ENCODE measurements around the gene SLC11A2. TPM values are rescaled to one million over a fixed set of nuclear protein-coding genes. Genes with fewer than 3 reads are reported as not detected.
"Not testable (repeated sequence)": the region's sequence is repeated elsewhere in the genome, so short reads cannot be mapped to it uniquely, and the experiment has no call there.

The SLC11A2 gene
- total RNA-seq, 3 donors from 2014 or later (not counting 1 experiment from before 2014, with no cell fraction given), result 34.3 to 54.3 (median 42.7) TPM

DNA sequence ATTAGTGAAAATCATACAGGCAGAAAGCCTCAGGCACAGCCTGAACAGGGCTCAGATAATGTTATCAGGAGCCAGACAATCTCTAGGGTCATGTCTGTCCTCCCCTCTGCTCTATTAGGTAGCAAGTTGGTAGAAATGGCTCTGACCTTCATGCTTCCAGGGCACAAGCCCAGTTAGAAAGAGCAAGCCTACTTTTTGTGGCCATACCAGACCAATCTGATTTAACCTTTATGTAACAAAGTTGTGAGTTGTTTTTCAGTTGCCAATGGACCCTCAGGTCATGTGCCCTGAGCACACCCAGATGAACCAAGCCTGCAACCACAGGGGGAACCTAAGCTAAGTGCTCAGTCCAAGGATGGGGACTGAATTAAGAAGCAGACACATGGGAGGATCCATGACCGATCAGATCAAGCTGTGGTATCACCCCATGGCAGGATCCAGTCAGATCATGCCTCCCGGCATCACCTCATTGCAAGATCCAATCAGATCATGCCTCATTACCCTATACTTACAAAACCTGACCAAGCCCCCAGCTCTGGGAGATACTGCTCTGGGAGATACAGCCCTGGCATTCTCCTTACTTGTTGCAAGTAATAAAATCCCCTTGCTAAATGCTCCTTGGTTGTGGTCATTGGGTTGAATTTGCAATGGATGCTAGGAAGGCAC lies 92.6 kb downstream of the SLC11A2 start:
- H3K27ac ChIP-seq (ENCODE audit: low read length), result no peak overlapping the region
- H3K4me1 Mint-ChIP-seq, result peaks cover 14 to 24% of the 10 kb centered on the region in 2 donors

DNA sequence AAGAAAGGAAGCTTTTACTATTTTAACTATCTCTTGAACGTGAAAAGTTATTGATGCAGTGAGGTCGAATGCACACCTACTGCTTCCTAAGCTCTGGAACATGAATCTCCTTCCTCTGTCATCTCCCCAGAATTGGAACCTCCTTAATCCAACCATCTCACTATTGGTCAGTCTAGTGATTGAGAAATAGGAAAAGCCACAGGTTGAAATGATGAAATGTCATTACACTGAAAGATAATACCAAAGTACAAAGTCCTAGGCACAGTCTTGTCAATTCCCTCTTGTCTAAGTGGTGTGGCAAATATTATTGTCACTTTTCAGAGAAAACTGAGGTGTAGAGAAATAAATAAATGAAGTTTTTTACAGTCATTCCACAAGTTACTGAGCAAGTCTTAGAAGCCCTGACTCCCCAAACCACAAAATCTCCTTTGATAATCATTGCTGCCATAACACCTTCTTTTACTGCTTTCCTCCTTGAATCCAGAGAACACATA lies 93.3 kb downstream of the SLC11A2 start:
- no peaks in the 10 kb centered on the region for H3K36me3 Mint-ChIP-seq
- 60% methylated on average over 1 of the region's 2 CpGs for WGBS (ENCODE audit: insufficient coverage)
- TF ChIP-seq, protein P1, sequence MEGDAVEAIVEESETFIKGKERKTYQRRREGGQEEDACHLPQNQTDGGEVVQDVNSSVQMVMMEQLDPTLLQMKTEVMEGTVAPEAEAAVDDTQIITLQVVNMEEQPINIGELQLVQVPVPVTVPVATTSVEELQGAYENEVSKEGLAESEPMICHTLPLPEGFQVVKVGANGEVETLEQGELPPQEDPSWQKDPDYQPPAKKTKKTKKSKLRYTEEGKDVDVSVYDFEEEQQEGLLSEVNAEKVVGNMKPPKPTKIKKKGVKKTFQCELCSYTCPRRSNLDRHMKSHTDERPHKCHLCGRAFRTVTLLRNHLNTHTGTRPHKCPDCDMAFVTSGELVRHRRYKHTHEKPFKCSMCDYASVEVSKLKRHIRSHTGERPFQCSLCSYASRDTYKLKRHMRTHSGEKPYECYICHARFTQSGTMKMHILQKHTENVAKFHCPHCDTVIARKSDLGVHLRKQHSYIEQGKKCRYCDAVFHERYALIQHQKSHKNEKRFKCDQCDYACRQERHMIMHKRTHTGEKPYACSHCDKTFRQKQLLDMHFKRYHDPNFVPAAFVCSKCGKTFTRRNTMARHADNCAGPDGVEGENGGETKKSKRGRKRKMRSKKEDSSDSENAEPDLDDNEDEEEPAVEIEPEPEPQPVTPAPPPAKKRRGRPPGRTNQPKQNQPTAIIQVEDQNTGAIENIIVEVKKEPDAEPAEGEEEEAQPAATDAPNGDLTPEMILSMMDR (IDR thresholded peaks at IDR 0.05), result no peak
- Histone ChIP-seq H3K27ac (ENCODE audit: low read length) (no peak overlapping the region), H3K27me3 (ENCODE audit: control insufficient read depth, insufficient read depth, low read length) (no peaks in the 10 kb centered on the region), H3K36me3 (ENCODE audit: control insufficient read depth, insufficient read depth, low read length) (peaks cover 26% of the 10 kb centered on the region), H3K9me3 (ENCODE audit: control insufficient read depth, insufficient read depth, low read length) (peaks cover 3% of the 10 kb centered on the region), H3K4me3 (ENCODE audit: low read length) (no peak overlapping the region), H3K4me1 (ENCODE audit: control insufficient read depth, insufficient read depth, low read length) (peaks cover 11% of the 10 kb centered on the region)
- H3K27ac Mint-ChIP-seq, result peak overlapping the region; percentile 31 to 54
- peaks cover 22 to 31% of the 10 kb centered on the region in 2 donors for H3K4me1 Mint-ChIP-seq
- ATAC-seq (no peak), DNase-seq (no peak)
- no peaks in the 10 kb centered on the region for H3K27me3 Mint-ChIP-seq (ENCODE audit: low read depth in 2 of 2)
- H3K4me3 Mint-ChIP-seq, result no peak overlapping the region
- H3K9me3 Mint-ChIP-seq, result no peaks in the 10 kb centered on the region
- intact Hi-C loops (cut with micrococcal nuclease), result no loop called here

More for the DNA sequence above, 92.6 kb downstream of the SLC11A2 start:
- H3K4me3 ChIP-seq (ENCODE audit: low read length), result no peak overlapping the region
- TF ChIP-seq, protein P1 (IDR thresholded peaks at IDR 0.05), result no peak
- peaks cover 5% of the 10 kb centered on the region for H3K9me3 ChIP-seq (ENCODE audit: control insufficient read depth, insufficient read depth, low read length)
- WGBS (ENCODE audit: insufficient coverage), result 95% methylated on average over 2 of the region's 2 CpGs
- DNase-seq (no peak), ATAC-seq (no peak)
- H3K27me3 ChIP-seq (ENCODE audit: control insufficient read depth, insufficient read depth, low read length), result no peaks in the 10 kb centered on the region
- H3K36me3 ChIP-seq (ENCODE audit: control insufficient read depth, insufficient read depth, low read length), result peaks cover 26% of the 10 kb centered on the region
- no peak overlapping the region for H3K4me3 Mint-ChIP-seq
- H3K27me3 Mint-ChIP-seq (ENCODE audit: low read depth in 2 of 2), result no peaks in the 10 kb centered on the region
- peaks cover 4% of the 10 kb centered on the region for H3K4me1 ChIP-seq (ENCODE audit: control insufficient read depth, insufficient read depth, low read length)
- intact Hi-C loops (cut with micrococcal nuclease), result no loop called here
- H3K9me3 Mint-ChIP-seq, result no peaks in the 10 kb centered on the region
- H3K27ac Mint-ChIP-seq, result peak overlapping the region; percentile 53 to 54
- H3K36me3 Mint-ChIP-seq, result no peaks in the 10 kb centered on the region

DNA sequence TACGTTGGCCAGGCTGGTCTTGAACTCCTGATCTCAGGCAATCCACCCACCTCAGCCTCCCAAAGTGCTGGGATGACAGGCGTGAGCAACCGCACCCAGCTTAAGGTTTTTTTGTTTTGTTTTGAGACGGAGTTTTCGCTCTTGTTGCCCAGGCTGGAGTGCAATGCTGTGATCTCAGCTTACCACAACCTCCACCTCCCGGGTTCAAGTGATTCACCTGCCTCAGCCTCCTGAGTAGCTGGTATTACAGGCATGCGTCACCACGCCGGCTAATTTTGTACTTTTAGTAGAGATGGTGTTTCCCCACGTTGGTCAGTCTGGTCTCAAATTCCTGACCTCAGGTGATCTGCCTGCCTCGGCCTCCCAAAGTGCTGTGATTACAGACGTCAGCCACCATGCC lies 95.7 kb downstream of the SLC11A2 start:
- H3K27me3 ChIP-seq (ENCODE audit: control insufficient read depth, insufficient read depth, low read length); H3K27me3 Mint-ChIP-seq (ENCODE audit: low read depth in 2 of 2); H3K4me3 Mint-ChIP-seq; DNase-seq; H3K9me3 ChIP-seq (ENCODE audit: control insufficient read depth, insufficient read depth, low read length); H3K9me3 Mint-ChIP-seq; intact Hi-C loops (cut with micrococcal nuclease); H3K27ac ChIP-seq (ENCODE audit: low read length); ATAC-seq; H3K36me3 Mint-ChIP-seq; H3K4me3 ChIP-seq (ENCODE audit: low read length): not testable (repeated sequence)
- H3K36me3 ChIP-seq (ENCODE audit: control insufficient read depth, insufficient read depth, low read length), result peaks cover 26% of the 10 kb centered on the region
- WGBS (ENCODE audit: insufficient coverage), result 79% methylated on average over 12 of the region's 12 CpGs
- peaks cover 34 to 46% of the 10 kb centered on the region in 2 donors for H3K4me1 Mint-ChIP-seq
- peaks cover 17% of the 10 kb centered on the region for H3K4me1 ChIP-seq (ENCODE audit: control insufficient read depth, insufficient read depth, low read length)
- H3K27ac Mint-ChIP-seq, result peak overlapping the region; percentile 44 to 45

DNA sequence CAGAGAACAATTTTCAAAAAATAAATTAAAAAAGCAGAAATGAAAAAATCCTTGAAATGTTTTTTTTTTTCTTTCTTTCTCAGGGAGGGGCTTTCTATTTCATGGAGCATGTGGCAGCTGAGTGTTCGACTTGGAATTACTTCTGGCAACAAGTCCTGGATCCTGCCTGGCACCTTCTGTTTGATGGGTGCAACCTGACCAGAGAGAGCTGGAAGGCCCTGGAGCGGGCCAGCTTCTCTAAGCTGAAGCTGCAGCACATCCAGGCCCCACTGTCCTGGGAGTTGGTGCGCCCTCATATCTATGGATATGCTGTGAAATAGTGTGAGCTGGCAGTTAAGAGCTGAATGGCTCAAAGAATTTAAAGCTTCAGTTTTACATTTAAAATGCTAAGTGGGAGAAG lies 96.4 kb downstream of the SLC11A2 start:
- Mint-ChIP-seq H3K27me3 (ENCODE audit: low read depth in 2 of 2) (no peaks in the 10 kb centered on the region), H3K4me1 (peaks cover 41 to 52% of the 10 kb centered on the region in 2 donors), H3K9me3 (no peaks in the 10 kb centered on the region), H3K27ac (peak overlapping the region in 1 of 2 donors; percentile 92), H3K4me3 (no peak overlapping the region), H3K36me3 (no peaks in the 10 kb centered on the region)
- Histone ChIP-seq H3K4me3 (ENCODE audit: low read length) (no peak overlapping the region), H3K36me3 (ENCODE audit: control insufficient read depth, insufficient read depth, low read length) (peaks cover 26% of the 10 kb centered on the region), H3K9me3 (ENCODE audit: control insufficient read depth, insufficient read depth, low read length) (no peaks in the 10 kb centered on the region), H3K27me3 (ENCODE audit: control insufficient read depth, insufficient read depth, low read length) (no peaks in the 10 kb centered on the region), H3K4me1 (ENCODE audit: control insufficient read depth, insufficient read depth, low read length) (peaks cover 17% of the 10 kb centered on the region), H3K27ac (ENCODE audit: low read length) (no peak overlapping the region)
- intact Hi-C loops (cut with micrococcal nuclease), result loop anchor here (5.0 to 10.0 kb wide), 2 partner anchors 95 to 163 kb away; partner anchors contain the start of gene SLC11A2
- DNase-seq (no peak), ATAC-seq (no peak)
- TF ChIP-seq, protein P1 (IDR thresholded peaks at IDR 0.05), result no peak
- 94% methylated on average over 3 of the region's 3 CpGs for WGBS (ENCODE audit: insufficient coverage)

Other genes with a start within 250 kb of the SLC11A2 start
- gene TMPRSS12, start 183.5 kb downstream of the SLC11A2 start, total RNA-seq, result not detected
- gene HIGD1C, start 73.8 kb downstream of the SLC11A2 start, total RNA-seq, result not detected
- gene LETMD1, start 21.9 kb upstream of the SLC11A2 start, total RNA-seq, result 10 to 100 TPM; 57.1 to 71.8 (median 58.2) TPM
- gene CSRNP2, start 57.2 kb upstream of the SLC11A2 start, total RNA-seq, result 10 to 100 TPM; 21.3 to 31.7 (median 25.1) TPM
- gene TFCP2, start 146.8 kb upstream of the SLC11A2 start, total RNA-seq, result 10 to 100 TPM; 26.6 to 34.8 (median 34.8) TPM
- gene POU6F1, start 191.7 kb upstream of the SLC11A2 start, total RNA-seq, result 1 to 10 TPM; 5.7 to 6.6 (median 6.0) TPM
- gene DAZAP2, start 212.4 kb upstream of the SLC11A2 start, total RNA-seq, result 100 to 1,000 TPM; 316 to 350 (median 325) TPM
- gene SMAGP, start 244.0 kb upstream of the SLC11A2 start, total RNA-seq, result 10 to 100 TPM in 2 of 3 donors, 1 to 10 TPM in 1; 6.5 to 26.2 (median 19.0) TPM